ENCODE data around the gene DSCAM. TPM values are rescaled to one million over a fixed set of nuclear protein-coding genes. Genes with fewer than 3 reads are reported as not detected.

Gene DSCAM
- total RNA-seq, 4 donors from 2014 or later = 0.17 TPM; not detected in 3

DNA sequence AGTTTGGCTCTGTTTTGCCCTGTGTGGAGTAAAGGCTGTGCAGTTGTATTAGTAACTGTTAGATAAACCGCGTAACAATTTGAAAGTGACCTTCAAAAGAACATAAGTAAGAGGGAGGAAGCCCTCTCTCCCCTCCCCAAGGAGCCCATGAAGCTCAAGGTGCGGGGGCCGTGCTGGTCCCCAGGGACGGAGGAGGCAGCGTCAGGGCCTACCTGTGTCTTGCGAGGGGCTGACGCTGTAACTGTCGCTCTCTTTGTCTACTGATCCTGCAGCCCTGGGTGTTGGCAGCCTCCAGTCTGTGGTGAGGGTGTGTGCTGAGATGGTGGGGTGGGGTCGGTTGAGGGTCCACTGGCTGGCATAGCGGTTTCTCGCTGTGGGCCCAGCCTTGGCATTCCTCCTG lies 803.1 kb downstream of the DSCAM start:
- TF ChIP-seq, protein P1, sequence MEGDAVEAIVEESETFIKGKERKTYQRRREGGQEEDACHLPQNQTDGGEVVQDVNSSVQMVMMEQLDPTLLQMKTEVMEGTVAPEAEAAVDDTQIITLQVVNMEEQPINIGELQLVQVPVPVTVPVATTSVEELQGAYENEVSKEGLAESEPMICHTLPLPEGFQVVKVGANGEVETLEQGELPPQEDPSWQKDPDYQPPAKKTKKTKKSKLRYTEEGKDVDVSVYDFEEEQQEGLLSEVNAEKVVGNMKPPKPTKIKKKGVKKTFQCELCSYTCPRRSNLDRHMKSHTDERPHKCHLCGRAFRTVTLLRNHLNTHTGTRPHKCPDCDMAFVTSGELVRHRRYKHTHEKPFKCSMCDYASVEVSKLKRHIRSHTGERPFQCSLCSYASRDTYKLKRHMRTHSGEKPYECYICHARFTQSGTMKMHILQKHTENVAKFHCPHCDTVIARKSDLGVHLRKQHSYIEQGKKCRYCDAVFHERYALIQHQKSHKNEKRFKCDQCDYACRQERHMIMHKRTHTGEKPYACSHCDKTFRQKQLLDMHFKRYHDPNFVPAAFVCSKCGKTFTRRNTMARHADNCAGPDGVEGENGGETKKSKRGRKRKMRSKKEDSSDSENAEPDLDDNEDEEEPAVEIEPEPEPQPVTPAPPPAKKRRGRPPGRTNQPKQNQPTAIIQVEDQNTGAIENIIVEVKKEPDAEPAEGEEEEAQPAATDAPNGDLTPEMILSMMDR (IDR thresholded peaks at IDR 0.05; ENCODE audit: low read depth) = no peak

DNA sequence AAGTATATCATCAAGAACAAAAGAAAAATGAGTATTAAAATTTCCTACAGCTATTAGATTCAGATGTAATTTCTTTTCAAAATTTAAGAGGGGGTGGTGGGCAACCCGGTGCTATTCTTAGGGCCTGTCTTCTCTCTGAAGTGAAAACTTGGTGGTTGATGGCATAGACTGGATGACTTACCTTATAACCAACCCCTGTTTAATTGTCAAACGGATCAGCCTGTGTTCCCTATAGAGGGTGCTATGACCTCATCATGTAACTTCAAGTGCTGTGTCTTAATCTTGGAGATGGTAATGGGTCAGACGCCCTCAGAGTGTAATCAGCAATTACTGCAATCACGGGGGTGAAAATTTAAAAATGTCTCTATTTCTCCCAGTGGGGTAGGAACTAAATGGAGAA lies 803.5 kb downstream of the DSCAM start:
- TF ChIP-seq, protein P1 (IDR thresholded peaks at IDR 0.05; ENCODE audit: low read depth) = no peak

DNA sequence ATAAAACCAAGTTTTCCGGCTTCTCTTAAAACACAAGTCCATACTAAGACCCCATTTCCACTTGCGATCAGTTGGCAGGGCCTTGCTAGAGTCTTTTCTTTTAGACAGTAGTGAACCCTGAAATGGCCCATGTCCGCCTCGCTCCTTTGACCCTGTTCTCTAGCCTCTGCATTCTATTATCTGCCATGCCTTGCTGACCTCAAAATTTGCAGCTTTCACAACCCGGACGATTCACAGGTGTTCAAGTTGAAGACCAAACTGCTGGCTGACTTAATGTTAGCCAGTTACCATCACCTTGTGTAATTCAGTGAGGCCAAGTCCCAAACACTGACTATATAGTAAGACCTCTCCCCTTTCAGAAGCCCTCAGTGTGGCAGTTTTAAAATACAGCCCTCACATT lies 805.5 kb downstream of the DSCAM start:
- TF ChIP-seq, protein P1 (IDR thresholded peaks at IDR 0.05; ENCODE audit: low read depth) = no peak

DNA sequence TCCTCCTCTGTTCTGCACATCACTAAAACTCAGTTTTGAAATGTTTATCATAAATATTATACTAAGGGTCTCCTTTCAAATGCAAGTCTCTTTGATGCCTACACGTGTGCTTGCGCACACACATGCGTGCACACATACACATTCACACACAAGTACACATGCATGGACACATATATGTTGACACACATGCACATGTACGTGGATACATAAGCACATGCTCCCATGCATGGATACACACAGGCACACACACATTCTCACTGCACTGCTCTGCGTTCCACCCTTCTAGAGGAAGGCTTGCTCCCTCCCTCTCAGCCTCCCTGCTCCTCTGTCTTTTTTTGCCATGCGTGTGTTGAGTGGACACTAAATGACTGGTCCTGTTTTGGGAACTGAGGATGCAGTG lies 817.1 kb downstream of the DSCAM start:
- TF ChIP-seq, protein P1 (IDR thresholded peaks at IDR 0.05; ENCODE audit: low read depth) = no peak

DNA sequence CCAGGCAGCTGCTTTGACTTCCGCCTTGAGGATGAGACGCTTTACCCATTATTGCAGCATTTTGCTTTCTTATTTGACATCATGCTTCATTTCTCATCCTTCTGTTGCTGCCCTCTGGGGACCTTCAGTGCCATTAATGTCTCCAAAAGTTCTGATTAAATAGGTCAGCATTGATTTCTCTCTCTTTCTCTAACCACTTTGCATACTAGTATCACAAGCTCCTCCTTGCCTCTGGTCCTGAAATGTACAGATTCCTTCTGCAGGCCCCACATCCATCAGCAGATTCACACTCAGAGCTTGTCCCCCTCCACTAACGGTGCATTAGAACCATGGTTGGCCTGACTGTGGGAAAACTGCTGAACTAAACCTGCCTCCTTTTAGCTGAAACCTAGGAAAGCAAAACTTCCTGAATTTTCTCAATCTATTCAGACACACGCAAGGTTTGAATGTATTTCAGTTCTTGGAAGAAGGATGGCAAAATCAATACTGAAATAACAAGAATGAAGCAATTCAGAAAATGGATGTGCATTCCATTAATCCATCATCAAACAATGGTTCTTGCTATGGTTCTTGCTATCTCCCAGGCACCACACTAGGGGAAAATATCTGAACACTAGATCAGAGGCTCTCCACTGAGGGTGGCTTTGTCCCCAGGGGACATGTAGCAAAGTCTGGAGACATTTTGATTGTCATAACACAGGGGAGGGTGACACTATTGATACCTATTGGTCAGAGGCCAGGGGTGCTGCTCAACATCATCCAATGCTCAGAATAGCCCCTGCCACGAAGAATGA lies 825.2 kb downstream of the DSCAM start:
- TF ChIP-seq, protein P1 (IDR thresholded peaks at IDR 0.05; ENCODE audit: low read depth) = no peak

DNA sequence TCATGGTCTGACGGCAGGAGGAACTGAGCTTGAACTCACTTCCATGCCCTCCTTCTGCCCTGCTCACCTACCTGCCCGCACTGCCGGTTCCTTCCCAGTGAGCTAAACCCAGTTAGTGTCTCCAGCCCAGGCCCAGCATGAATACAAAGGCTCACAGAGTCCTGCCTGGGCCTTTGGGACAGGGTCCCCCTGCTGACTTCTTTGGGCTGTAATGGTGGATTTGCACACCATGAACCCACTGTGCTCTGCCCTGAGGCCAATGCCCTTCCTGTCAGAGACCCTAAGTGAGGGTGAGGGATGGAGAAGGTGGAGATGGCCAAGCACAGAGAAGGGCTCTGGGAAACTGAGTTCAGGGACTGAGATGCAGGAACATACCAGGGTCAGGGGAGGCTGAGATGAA lies 826.3 kb downstream of the DSCAM start:
- TF ChIP-seq, protein P1 (IDR thresholded peaks at IDR 0.05; ENCODE audit: low read depth) = no peak

DNA sequence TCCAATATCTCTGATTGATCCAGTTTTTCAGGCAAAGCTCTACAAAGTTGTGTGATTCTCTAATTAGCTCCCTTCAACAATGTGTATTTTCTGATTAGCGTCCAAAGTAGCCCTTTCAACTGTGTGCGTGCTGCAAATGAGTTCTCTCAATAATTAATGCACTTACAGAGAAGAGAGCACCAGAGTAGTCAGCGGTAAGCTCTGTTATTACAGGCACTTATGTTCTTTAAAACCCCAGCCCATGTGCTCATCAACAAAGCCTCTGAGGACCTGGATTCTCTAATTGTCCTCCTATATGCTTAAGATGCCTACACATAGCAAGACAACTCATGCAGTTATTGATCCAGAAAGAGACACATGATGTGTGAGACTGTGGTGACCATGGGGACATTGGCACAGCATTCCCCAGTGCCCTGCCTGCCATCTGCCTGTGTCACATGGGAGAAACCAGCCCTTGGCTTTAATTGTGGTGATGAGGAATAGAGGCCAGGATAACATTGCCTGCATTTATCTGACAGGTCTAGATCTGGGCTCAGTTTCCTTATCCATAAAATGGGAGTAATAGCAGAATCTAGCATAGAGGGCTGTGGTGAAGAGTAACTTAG lies 828.0 kb downstream of the DSCAM start:
- TF ChIP-seq, protein P1 (IDR thresholded peaks at IDR 0.05; ENCODE audit: low read depth) = no peak
